GM21515 (cell line): Measurements from ENCODE around the gene IFT81.
"Not testable (repeated sequence)": the region's sequence is repeated elsewhere in the genome, so short reads cannot be mapped to it uniquely, and the experiment has no call there.

Experiments used
- ATAC-seq: cut with Tn5 transposase; IDR thresholded peaks from one replicate; pipeline ENCODE4 v1.9.1; 2021; ENCODE audit not compliant: unreplicated experiment

The IFT81 gene

DNA sequence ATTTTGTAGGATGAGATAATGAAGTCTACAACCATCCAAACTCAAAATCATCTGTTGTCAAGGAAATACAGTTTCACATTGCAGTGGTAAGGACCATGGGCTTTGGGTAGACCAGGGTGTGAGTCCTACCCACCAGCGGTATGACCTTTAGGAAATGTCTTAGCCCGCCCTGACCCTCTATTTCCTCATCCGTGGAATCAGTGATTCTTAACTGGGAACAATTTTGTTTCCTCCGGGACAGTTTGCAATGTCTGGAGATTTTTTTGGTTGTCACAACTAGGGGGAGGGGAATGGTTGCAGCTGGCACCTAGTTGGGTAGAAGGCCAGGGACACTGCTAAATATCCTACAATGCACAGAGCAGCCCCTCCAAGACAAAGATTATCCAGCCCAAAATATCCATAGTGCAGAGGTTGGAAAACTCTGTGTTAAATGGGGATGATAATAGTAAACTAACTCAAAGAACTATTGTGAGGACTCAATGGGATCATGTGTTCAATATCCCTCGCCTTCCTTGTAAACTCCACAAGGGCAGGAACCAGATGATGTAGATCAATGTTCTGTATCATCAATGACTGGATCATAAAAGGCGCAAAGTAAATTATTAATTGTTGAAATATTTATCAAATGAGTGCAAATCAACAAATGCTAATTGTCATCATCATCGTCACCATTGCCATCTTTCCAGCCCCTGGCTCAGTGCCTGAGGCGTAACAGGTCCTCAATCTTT, 15.7 kb upstream of the IFT81 start:
- no peak for ATAC-seq

DNA sequence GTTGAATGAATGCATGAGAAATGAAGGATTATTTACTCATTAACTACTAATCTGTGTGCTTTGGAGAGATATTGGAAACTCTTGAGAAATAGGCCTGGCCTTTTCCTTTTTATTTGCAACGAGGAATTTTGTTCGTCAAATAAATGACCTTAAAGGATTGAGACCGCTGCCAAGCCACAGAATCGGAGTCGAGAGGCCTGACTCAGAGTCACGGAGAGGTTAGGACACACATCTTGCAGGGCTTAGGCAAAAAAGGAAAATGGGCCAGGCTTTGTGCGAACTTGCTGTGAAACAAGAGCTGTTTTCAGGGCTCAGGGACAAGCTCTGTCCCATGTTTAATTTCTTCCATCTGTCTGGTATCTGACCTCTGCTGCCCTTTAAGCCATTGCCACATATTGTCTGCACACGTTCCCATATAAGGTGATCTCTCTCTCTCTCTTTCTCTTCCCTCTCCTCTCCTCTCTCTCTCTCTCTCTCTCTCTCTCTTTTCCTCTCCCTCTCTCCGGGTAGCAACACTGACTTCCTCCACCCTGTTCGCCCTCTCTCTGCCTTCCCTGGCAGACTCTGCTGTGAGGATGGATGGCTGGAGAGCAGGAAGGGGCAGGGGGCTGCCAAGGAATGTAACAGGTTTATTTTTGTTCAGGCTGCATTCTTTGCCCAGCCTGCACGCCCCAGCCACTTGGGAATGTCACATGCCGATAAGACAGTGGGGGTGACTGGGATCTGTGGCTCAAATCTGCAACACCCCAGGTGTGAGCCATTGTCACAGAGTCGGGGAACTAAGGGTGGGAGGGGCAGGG, 14.9 kb upstream of the IFT81 start:
- ATAC-seq = no peak

DNA sequence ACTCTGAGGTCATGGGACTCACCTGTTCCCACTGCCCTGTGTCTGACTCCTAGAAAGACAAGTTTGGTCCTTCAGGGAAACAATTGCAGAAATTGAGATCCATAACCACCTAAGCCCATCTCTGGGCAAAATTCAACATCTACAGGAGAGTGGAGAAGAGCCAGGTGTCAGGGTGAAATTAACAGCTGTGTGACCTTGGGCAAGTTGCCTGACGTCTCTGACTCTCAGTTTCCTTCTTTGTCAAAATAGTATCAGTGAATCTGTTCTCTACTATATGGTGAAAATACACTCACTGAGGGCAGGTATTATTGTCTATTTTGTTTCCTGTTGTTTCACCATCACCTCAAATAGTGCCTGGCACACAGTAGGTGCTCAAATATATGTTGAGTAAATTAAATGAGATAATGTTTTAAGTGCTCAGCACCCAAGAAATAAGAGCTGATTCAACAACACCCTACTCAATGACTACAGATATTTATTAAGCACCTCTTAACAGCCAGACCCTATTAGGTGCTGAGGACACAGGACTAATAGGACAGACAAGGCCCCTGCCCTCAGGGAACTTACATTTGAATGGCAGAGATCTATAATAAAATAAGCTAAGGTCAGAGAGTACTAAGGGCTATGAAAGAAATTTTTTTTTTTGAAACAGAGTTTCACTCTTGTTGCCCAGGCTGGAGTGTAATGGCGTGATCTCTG, 14.2 kb upstream of the IFT81 start:
- ATAC-seq = no peak

DNA sequence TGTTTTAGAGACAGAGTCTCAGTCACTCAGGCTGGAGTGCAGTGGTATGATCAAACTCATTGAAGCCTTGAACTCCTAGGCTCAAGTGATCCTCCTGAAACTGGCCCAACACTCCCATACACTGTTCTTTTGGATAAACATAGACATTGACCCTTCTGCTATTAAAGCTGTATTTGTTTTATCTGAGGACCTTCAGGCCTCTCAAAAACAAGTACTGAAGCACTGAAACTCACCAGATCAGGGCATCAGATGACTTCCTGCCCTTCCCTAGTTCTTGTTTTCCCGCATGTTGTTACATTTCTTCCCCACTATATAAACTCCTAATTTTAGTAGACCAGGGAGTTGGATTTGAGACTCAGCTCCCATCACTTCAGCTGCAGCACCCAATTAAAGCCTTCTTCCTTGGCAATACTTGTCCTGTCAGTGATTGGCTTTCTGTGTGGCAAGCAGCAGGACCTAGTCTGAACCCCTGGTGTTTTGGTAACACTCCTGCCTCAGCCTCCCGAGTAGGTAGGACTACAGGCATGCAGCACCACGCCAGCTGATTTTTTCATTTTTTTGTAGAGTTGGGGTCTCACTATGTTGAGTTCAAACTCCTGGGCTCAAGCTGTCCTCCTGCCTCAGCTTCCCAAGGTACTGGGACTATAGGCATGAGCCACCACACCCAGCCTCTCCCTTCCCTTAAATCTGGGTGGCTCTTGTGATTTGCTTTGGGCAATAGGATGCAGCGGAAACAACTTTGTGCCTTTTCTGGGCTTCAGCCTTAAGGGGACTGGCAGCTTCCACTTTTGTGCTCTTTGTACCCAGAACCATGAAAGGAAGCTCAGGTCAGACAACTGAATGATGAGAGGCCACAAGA, 12.5 kb upstream of the IFT81 start:
- ATAC-seq = no peak

DNA sequence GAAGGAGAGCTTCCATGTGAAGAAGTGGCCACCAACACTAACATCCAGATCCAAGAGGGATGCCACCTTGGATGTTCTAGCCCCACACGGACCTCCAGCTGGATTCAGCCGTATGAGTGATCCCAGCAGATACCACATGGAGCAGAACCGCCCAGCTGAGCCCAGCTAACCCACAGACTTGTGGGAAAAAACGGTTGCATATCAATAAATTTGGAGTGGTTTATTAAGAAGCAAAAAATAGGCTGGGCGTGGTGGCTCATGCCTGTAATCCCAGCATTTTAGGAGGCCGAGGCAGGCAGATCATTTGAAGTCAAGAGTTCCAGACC, 11.9 kb upstream of the IFT81 start:
- no peak for ATAC-seq

DNA sequence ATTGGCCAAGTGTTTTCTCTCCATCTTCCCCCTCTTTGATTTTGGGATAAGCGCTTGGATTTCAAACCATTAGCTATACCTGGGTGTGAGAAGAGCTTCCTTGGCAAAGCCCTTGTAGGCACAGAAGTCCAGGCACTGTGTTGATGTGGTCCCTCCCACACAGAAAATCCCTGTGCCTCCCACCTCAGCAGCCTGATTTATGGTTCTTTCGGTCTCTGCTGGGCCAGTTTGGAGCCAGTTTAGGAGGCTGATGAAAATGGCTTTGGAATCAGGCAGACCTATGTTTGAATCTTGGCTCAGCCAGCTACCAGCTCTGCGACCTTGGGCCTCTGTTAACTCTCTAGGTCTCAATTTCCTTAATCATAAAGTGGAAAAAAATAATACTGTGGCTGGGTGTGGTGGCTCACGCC, 9.6 kb upstream of the IFT81 start:
- no peak for ATAC-seq

DNA sequence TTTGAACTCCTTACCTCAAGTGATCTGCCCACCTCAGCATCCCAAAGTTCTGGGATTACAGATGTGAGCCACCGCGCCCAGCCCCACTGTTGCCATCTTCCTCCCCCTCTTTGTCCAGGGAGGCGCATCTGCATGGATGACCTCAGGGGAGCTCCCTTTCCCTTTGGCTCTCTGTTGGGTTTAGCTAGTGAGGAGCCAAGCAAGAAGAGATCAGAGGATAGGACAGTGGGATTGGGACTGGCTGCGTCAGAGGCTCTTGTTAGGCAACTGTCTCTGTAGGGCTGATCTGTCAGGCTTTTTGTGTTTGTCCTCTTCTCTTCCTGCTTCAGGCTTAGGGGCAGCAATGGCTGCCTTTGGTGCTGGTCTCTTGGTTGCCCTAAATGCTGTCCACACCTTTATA, 8.5 kb upstream of the IFT81 start:
- ATAC-seq = no peak

DNA sequence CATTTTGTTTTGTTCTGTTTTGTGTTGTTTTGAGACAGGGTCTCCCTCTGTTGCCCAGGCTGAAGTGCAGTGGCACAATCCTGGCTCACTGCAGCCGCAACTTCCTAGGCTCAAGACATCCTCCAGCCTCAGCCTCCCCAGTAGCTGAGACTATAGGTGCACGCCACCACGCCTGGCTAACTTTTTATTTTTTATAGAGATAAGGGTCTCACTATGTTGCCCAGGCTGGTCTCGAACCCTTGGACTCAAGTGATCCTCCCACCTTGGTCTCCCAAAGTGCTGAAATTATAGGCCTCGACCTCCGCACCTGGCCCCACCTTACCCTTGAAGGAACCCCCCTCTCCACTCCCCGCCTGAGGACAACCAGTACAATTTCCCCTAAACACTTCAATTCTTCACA, 7.5 kb upstream of the IFT81 start:
- ATAC-seq = no peak

DNA sequence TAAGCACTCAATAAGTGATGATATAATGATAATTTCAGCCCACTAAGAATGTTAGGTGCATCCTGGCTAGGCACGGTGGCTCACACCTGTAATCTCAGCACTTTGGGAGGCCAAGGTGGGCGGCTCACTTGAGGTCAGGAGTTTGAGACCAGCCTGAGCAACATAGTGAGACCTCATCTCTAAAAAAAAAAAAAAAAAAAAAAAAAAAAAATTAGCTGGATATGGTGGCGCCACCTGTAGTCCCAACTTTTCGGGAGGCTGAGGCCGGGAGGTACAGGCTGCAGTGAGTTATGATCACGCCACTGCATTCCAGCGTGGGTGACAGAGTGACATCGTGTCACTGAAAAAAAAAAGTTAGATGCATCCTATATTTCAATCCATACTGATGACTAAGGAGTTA, 6.9 kb upstream of the IFT81 start:
- ATAC-seq = not testable (repeated sequence)

DNA sequence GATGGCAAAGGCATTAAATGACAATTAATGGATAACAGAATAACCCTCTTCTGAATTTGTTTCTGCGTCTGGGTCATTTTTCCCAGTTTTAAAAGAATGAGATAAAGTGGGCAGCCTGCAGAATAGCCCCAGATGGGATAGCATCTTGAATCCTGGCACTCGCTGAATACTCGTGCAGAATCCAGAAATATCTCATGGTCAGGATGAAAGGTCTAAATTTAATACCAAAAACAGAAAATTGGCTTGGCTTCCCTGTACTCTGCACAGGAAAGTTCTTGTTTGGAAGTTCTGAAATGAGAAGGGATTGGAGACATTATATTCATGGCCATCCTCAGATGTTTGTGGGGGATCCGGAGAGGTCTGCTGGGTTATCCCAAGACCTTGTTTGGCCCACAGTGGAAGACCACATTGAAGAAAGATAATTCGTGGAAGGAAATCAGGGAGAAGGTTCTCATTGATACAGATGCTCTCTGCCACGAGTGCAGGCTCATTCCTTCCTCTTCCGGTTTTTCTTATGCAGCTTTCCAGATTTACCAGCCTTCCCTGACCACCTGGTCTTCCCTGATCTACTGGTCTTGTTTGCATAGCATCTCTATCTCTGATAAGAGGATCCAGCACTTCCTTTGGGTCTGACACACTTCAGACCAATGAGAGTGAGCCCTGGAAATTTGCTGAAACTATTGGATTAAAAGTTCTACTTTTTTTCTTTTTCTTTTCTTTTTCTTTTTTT, 6.0 kb upstream of the IFT81 start:
- ATAC-seq = no peak

DNA sequence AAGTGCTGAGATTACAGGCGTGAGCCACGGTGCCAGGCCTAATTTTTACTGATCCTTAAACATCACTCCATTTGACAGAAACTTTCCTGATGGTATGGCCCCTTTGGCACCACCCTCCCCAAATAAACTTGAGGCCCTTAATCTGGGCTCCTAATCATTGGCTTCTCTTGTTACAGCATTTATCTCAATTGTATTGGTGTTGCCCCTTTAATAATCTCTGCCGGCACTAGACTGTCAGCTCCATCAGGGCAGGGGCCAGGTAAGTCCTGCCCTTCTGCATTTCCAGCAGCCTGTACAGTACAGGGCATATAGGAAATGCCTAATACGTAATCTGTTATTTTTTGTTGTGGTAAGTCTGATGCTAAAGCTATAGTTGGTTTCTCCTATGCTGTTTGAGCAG, 1.2 kb upstream of the IFT81 start:
- ATAC-seq = no peak

DNA sequence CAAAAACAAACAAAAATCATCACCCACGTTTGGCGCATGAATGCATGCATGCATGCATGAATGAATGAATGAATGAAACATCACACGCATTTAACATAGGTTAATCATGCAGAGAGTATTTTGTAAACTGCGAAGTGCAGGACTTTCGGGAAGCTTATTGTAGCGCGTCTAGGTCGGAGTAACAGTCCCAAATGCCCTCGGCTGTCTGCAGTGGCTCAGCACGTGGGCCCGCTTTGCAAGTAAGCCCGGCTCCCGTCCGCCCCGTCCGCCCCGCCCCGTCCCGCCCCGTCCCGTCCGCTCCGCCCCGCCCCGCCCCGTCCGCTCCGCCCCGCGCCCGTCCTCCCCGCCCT, 263 bp upstream of the IFT81 start:
- ATAC-seq = peak; percentile 50

DNA sequence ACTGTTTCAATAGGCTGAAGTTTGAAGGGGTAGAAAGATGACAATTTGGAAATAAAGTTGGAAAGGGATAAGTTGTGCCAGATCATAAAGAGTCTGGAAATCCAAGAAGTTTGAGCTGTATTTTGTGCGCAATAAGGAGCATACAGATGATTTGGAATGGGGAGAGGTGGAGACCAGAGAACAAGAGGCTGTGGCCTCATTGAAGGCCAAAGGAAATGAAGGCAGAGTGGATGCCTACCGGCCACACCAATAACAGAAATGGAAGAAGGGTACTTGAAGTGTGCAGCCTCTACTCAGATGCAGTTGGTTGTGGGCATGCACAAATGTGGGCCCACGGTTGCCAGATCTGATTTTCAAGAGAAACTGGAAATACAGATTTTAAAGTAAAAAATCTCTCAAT, 2.4 kb downstream of the IFT81 start:
- no peak for ATAC-seq

DNA sequence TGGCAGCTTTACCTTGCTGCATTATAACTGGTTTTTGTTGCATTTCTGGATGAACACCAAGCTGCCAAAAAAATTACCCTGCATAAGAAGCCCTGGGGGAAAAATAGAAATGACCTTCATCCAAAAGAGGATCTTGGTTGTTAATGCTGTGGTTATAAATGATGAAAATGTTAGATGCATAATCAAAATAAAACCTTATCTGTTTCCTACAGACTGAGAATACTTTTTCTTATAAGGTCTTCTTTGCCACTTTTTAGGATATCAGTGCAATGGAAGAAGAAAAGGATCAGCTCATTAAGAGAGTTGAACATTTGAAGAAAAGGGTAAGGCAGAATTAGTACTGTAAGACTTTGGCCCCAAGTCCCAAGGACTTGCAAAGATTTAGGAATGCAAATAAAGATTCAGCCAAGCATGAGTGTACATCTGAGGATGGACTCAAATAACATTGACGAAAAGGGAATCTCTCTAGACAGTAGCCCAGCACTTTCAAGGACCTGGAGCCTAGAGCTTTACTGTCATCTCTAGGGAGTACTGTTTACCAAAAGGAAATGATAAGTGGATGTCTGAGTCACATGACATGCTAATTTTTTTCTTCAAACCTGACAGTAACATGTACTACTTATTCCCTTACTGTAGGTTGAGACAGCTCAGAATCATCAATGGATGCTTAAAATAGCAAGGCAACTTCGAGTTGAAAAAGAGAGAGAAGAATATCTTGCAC, 10.7 kb downstream of the IFT81 start:
- no peak for ATAC-seq

DNA sequence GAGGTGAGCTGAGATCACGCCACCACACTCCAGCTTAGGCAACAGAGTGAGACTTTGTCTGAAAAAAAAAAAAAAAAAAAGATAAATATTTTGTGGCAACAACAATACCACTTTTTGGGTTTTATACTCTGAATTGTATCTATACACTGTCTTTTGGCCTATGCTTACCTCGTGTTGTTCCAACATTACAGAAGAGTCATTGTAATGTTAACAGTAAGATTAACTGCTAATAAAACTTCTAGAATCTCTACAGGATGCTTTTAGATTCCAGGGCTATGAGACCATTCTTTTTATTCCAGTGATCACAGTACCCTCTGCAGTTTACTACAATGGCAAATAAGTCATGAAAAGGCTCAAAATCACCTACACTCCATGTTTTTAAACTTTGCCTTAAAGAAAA, 11.6 kb downstream of the IFT81 start:
- ATAC-seq = no peak

DNA sequence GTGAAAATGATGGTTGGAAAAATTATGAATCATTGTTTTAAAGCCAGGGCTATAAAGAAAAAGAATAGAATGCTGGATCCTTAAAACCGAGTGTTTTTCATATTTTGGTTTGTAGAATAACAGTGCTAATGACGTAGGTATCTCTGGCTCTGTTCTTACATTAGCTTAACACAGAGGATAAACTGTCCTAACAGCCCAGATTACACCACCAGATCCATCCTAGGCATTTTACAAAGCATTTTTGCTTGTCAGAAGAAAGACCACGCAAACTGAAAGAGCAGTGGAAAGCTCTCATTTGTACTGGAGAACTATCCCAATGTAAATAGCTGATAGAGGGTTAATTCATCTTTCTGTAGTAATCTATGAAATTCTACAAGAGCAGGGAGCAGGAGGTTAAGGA, 13.6 kb downstream of the IFT81 start:
- ATAC-seq = no peak

DNA sequence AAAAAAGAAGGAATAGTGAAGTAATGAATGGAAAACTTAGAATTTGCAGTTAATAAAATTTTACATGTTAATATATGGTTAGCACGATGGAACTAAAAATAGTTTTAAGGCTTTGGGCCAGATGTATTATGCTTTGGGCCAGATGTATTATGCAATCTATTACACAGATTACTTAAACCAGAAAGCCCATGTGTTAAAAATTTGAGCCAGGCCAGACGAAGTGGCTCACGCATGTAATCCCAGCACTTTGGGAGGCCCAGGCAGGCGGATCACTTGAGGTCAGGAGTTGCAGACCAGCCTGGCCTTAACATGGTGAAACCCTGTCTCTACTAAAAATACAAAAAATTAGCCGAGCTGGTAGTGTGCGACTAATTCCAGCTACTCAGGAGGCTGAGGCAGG, 17.2 kb downstream of the IFT81 start:
- ATAC-seq = no peak

DNA sequence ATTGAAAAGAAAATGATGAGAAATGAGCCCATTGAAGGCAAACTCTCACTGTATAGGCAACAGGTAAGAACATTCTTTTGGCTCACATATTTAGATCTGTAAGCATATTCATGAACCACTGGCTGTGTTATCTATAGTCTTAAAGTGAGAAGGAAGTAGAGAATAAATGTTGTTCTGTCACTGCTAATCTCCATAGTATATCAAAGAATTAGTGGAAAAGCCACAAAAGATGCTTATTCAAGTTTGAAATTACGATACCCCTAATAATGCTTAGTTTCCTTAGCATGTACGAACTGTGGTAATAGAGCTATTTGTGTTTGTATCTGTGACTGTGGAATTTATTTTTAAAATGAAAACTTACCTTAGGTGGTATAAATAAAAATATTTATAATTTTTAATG, 22.8 kb downstream of the IFT81 start:
- ATAC-seq = no peak

DNA sequence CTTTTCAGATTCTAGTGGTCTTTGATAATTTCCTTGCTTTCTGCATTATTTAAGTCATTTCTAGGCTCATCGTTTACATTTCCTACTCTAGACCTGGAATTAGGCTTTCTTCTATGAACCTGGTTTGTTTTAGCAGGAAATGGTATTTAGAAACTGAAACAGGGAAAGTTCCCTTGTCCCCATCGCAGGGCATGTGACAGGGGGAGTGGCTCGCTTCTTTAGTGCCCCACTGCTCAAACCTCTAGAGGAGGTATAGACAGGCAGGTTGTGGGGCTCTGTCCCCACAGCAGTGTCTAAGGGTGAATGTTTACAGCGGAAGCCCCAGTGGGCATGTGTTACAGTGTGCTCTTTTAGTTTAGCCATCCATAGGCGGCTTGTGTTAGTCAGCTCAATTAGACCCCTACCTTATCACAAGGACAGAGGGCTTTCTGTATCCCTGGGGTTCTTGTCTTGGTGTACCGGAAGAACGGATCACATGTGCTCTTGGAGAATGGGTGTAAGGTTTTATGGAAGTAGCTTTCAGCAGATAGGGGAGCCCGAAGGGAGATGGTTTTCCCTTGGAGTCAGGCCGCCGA, 25.0 kb downstream of the IFT81 start:
- no peak for ATAC-seq

DNA sequence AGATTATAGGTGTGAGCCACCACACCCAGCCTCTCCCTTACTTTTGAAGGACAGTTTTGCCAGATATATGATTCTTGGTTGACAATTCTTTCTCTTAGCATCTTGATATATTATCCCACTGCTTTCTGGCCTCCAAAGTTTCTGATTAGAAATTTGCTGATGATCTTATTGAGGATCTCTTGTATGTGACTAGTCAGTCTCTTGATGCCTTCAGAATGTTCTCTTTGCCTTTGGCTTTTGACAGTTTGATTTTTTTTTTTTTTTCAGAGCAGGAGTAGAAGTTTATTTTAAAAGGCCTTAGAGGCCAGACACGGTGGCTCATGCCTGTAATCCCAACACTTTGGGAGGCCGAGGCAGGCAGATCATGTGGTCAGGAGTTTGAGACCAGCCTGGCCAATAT, 32.6 kb downstream of the IFT81 start:
- ATAC-seq = no peak
